Erythroblast (primary cell): ENCODE measurements around the gene PPP1R1C.

Source experiments
- GATA1 ChIP-seq: IDR thresholded peaks from 2 replicates; pipeline ENCODE4 v1.6.1; 2011; ENCODE audit warnings: low read depth, mild to moderate bottlenecking, control low read depth, low read length, moderate library complexity
- POLR2A ChIP-seq: IDR thresholded peaks from 2 replicates; pipeline ENCODE4 v1.6.1; 2011; ENCODE audit warnings: mild to moderate bottlenecking, low read length

GRCh38 chr2:181937473-181937872 is 48.2 kb upstream of the PPP1R1C start:
- no peak for TF ChIP-seq POLR2A
- TF ChIP-seq GATA1: no peak
